HG03139 (cell line): Measurements from ENCODE around the gene KREMEN1.
A peak's percentile ranks its signal among the peaks of the same experiment; 100 is the strongest.

Experiments
- ATAC-seq: cut with Tn5 transposase; IDR thresholded peaks from one replicate; pipeline ENCODE4 v1.9.1; 2021; ENCODE audit not compliant: unreplicated experiment

Gene KREMEN1

GRCh38 chr22:29175312-29175835, 102.5 kb downstream of the KREMEN1 start:
- ATAC-seq, result no peak

GRCh38 chr22:29183971-29184848, 111.4 kb downstream of the KREMEN1 start:
- no peak for ATAC-seq

- ATAC-seq, result no peak
Measured at GRCh38 chr22:29184849-29185490, 112.1 kb downstream of the KREMEN1 start.

- no peak for ATAC-seq
Measured at GRCh38 chr22:29186302-29186701, 113.5 kb downstream of the KREMEN1 start.

DNA sequence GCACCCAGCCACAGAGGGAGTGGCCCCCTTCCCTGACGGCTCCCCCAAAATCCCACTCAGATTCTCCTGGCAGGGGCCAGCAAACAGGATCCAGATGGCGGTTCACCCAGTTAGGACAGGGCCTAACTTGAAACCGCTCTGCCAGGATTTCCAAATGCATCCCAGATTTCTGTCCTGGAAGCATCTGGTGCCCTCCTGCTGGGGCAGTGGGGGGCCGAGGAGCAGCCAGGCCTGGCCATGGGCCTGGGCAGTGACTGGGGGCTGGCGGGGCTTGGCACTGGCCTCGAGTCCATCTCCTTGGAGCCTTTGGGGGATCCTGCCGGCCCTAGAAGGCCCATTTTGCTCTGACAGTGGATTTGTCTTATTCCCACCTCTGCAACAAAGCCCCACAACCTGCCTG, 115.0 kb downstream of the KREMEN1 start:
- no peak for ATAC-seq

GRCh38 chr22:29190051-29190450, 117.2 kb downstream of the KREMEN1 start:
- no peak for ATAC-seq

- no peak for ATAC-seq
Measured at GRCh38 chr22:29190918-29191317, 118.1 kb downstream of the KREMEN1 start.

GRCh38 chr22:29193021-29193420, 120.2 kb downstream of the KREMEN1 start:
- ATAC-seq, result no peak

DNA sequence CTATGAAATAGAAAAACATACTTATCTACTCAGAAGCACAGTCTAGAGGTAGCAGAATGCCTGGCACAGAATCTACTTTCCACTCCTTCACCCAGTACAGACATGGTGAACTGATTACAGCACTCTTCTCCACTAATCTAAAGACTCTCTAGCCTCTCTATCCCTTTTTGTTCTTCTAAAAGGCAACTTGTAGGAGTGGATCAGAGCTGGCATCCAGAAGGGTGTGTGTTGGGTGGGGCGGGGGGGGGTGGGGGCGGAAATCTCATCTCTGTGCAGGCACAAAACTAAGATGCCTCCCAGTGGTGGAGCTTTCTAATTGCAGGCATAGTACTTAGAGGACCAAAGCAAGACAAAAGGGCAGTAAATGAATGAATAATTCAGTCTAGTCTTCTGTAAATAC, 121.3 kb downstream of the KREMEN1 start:
- no peak for ATAC-seq

DNA sequence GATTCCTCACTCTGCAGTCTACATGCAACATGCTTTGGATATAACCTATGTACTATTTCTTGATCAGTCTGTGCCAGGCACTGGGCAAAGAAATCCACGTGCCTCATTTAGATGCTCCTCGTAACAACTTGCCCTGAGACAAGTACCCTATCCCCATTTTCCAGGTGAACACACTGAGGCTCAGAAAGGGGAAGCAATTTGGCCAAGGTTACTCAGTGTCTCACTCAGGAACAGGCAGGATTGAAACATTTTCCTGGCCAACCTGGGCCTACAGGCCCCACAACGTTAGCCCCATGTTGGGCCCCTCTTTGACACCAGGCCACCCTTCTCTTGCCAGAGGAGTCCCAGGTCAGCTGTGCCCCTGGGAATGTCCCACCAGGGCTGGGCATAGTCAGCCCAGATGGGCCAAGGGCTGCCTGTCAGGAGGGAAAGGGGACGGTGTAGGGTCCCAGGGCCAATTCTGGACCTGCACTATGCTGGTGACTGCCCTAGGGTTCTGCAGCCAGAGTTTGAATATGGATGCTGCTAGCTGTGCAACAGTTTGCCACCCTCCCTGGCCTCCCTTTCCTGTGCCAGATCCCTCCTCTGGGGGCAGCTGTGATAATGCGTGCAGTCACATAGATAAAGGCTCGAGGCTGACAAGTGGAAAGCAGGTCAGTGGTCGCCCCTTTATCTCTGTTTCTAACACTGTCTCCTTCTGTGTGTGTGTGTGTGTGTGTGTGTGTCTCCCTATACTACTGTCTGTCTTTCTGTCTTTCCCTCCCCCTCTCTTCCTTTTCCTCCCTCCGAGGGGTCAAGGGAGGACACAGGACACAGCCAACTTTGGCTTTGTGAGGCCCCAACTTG, 122.5 kb downstream of the KREMEN1 start:
- no peak for ATAC-seq

DNA sequence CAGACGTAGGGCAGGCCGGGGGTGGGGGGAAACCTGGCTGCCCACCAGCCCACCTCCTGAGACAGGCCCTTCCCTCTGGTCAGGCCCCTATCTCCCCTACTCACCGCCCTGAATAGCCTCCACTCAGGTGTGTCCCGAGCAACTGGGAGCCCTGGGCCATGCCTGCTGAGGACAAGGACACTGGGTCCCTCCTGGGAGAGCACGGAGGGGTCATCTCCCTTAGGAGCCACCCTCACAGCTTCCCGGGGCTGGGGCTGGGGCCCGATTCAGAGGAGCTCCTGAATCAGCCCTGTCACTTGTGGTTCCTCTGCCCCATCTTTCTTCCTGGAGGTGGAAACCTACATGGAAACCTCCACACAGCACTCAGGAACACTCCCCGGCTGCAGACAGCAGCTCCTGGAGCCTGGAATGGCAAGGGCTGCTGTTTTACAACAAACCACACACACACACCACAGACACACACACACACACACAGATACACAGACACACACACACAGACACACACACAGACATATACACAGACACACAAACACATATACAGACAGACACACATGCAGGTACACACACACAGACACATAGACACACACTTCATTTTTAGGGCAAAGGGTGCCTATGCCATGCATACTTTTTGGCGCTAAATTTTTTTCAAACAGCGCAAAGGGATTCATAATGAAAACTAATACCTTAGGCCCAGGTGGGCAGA, 123.3 kb downstream of the KREMEN1 start:
- ATAC-seq, result no peak

DNA sequence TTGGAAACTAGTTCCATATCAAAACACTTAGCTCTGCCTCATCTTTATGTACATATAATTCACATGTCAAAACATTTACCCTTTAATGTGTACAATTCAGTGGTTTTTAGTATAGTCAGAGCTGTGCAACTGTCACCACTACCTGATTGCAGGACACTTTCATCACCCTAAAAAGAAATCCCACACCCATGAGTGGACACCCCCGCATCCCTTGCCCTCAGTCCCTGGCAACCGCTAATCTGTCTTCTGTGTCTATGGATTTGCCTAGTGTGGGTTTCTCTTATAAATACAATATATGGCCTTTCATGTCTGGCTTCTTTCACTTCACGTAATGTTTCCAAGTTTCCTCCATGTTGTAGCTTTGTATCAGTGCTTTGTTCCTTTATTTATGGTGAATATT, 124.3 kb downstream of the KREMEN1 start:
- no peak for ATAC-seq

DNA sequence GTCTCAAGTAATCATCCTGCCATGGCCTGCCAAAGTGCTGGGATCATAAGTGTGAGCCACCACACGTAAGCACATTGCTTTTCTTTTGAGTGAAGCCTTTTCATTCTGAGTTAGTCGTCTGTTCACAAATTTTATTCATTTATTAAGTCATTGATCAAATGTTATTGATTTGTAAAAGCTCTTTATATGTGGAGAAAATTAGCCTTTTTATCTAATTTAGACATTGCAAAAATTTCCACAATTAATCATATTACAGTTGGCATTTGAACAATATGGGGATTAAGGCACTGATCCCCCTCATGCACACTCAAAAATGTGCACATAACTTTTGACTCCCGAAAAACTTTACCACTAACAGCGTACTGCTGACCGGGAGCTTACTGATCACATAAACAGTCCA, 125.4 kb downstream of the KREMEN1 start:
- no peak for ATAC-seq

DNA sequence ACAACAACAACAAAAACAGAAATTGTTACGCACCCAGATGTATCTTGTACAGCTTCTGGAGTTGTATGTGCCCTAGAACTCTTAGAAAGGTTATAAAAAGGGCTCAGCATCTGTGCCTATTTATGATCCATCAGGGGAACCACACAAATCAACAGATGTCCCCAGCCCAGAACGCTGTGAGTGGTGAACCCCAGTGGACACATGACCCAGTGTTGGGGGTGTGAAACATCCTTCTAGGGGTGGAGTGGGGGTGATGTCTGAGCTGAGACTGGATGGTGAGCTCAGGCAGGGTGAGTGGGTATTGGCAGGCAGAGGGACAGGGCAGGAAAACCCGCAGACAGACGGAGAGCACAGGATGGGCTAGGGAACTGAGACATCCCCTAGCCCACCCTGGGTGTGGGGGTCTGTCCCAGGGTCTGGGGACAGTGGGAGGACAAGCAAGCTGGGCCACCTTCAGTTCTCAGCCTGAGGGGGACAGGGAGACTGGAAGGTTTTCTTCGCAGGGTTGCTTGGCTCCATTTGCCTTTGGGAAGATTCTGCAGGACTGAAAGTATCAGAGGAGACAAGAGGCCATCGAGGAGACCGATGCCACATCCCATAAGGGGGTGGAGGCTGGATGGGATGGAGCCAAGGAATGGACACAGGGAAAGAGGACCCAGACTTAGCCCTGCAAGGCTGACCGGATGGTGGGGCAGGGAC, 127.0 kb downstream of the KREMEN1 start:
- no peak for ATAC-seq

DNA sequence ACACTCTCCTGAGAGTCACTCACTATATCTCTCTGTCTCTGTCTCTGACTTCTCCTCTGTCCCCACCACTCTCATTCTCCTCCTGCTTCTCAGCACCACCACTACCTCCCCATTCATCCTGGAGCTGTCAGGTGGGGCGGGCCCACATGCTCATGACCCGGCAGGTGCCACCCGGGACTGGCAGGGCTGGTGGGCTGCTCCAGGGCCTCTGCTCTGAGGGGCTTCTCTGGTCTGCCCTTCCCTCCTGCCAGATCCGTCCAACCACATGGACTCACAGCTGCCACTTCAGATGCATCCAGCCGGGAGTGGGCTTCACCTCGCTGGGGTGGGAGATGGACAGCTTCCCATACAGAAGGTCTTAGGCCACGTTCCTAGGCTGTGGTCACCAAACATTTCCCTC, 128.1 kb downstream of the KREMEN1 start:
- no peak for ATAC-seq

DNA sequence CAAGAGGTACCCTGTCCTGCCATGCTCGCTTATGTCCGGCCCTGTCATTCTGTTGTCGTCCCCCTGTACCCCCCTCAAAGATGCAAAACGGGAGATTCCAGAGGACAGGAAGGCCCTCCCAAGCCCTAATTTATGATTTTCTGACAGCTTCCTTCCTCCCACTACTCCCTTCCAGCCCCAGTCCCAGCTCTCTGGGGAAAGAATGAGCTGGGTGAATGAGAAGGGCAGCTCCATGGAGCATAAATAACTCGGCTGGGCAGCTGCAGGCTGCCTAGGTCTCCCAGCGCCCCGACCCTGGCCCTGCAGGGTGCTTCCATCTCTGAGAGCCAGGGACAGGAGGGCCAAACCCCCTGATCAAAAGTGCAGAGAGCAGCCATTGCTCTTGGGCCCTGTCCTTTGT, 128.9 kb downstream of the KREMEN1 start:
- no peak for ATAC-seq

DNA sequence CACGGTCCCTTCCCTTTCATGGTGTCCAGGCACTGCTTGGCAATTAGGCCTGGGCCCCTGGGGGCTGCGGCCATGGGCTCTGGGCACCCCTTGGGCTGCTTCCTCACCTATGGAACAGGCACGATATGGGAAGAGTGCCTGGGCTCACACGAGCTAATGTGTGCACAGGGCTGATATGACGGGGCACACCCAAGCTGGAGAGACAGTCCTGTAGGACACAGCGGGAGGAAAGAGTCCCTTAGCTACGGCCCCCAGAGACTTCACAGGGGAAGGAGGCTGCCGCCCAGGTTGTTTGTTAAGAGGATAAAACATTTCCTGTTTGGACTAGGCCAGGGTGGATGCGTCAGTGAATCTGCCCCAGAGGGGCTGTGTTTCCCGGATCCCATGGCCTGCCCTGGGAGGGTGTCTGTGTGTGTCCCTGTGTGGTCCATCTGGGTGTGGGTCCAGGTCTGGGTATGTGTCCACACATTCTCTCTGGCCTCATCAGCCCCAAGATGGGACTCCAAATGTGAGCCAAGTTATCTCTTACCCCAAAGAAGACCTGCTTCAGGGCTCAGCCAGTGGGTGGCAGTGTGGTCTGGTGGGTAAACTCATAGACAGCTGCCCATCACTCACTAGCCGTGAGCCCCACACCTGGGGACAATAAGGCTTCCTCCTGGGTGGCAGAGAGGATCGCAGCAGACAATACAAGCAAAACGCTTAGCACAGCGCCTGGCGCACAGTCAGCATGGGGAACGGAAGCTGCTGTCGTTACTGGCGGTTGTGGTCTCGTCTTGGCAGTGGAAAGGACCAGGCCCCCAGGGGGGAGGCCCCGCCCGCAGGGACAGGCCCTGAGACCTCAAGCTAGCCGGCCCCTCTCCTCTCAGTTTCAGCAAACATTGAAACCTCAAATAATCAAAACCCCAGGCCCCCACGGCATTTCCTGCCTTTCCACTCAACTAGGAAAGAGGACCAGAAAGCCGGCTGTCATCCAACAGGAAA, 129.7 kb downstream of the KREMEN1 start:
- ATAC-seq, result peak; percentile 57

- no peak for ATAC-seq
Measured at GRCh38 chr22:29203488-29204454, 130.9 kb downstream of the KREMEN1 start.
